Glutamatergic neuron (in vitro differentiated cells): ENCODE results near the gene HAUS2. TPM values are rescaled to one million over a fixed set of nuclear protein-coding genes. Genes with fewer than 3 reads are reported as not detected.

ENCODE experiments used
- DNase-seq: peaks from one replicate; pipeline ENCODE4 v3.0.0; 2022
- H3K27ac Mint-ChIP-seq: one replicate; pipeline ENCODE4 v1.8.0; 2020; ENCODE audit warnings: mild to moderate bottlenecking, mixed read lengths, inconsistent platforms; ENCODE audit not compliant: unreplicated experiment
- H3K27me3 Mint-ChIP-seq: one replicate; pipeline ENCODE4 v1.8.0; 2020; ENCODE audit warnings: mild to moderate bottlenecking, moderate library complexity, mixed read lengths, inconsistent platforms; ENCODE audit not compliant: unreplicated experiment
- H3K36me3 Mint-ChIP-seq: one replicate; pipeline ENCODE4 v1.8.0; 2020; ENCODE audit warnings: mild to moderate bottlenecking, mixed read lengths, inconsistent platforms; ENCODE audit not compliant: unreplicated experiment
- H3K4me1 Mint-ChIP-seq: one replicate; pipeline ENCODE4 v1.8.0; 2020; ENCODE audit warnings: mild to moderate bottlenecking, low read depth, mixed read lengths, inconsistent platforms; ENCODE audit not compliant: unreplicated experiment
- H3K4me3 Mint-ChIP-seq: one replicate; pipeline ENCODE4 v1.8.0; 2020; ENCODE audit warnings: mild to moderate bottlenecking, mixed read lengths, inconsistent platforms; ENCODE audit not compliant: unreplicated experiment
- H3K9me3 Mint-ChIP-seq: one replicate; pipeline ENCODE4 v1.8.0; 2020; ENCODE audit warnings: mild to moderate bottlenecking, moderate library complexity, mixed read lengths, inconsistent platforms; ENCODE audit not compliant: unreplicated experiment
- total RNA-seq: library from RNA; stranded (reverse); fragmentation: NEBNext Ultra II Directional; extraction: Animal tissue kit (Norgen Biotek cat#: 25700); gene quantifications from one replicate; pipeline ENCODE4 v1.2.1, GENCODE V29; 2021; ENCODE audit not compliant: unreplicated experiment
- TF ChIP-seq, protein P1 (sequence below): fragments of 200-600 bp; sonication (generic); IDR thresholded peaks from one replicate; pipeline ENCODE4 v1.5.0; 2021; ENCODE audit not compliant: partially characterized antibody, unreplicated experiment

The HAUS2 gene
- total RNA-seq, 1 donor from 2014 or later: 24.5 TPM

- no peak overlapping the region for H3K4me3 Mint-ChIP-seq
- H3K36me3 Mint-ChIP-seq: no peaks in the 10 kb centered on the region
- no peaks in the 10 kb centered on the region for H3K4me1 Mint-ChIP-seq
- H3K27ac Mint-ChIP-seq: no peak overlapping the region
- TF ChIP-seq, protein P1, sequence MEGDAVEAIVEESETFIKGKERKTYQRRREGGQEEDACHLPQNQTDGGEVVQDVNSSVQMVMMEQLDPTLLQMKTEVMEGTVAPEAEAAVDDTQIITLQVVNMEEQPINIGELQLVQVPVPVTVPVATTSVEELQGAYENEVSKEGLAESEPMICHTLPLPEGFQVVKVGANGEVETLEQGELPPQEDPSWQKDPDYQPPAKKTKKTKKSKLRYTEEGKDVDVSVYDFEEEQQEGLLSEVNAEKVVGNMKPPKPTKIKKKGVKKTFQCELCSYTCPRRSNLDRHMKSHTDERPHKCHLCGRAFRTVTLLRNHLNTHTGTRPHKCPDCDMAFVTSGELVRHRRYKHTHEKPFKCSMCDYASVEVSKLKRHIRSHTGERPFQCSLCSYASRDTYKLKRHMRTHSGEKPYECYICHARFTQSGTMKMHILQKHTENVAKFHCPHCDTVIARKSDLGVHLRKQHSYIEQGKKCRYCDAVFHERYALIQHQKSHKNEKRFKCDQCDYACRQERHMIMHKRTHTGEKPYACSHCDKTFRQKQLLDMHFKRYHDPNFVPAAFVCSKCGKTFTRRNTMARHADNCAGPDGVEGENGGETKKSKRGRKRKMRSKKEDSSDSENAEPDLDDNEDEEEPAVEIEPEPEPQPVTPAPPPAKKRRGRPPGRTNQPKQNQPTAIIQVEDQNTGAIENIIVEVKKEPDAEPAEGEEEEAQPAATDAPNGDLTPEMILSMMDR: no peak
- DNase-seq: no peak
- no peaks in the 10 kb centered on the region for H3K9me3 Mint-ChIP-seq
- no peaks in the 10 kb centered on the region for H3K27me3 Mint-ChIP-seq
Measured at GRCh38 chr15:42504631-42505030, 44.0 kb upstream of the HAUS2 start.

DNA sequence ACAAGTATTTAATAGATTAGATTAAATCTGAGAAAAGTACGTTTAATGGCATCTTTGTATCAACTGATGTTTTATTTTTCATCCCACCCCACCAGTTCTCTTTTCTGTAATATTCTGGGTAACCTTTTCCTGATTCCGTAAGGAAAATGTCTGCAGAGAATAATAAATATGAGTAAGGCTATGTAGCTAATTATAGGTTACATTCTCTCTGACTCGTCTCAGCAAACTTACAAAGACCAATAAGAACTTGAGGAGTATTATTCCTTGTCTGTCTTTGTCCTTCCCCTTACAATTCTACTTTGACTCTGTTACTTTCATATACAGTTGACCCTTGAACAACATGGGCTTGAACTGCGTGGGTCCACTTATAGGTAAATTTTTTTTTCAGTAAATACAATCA lies 41.1 kb upstream of the HAUS2 start:
- no peak for DNase-seq
- TF ChIP-seq, protein P1: no peak
- Mint-ChIP-seq H3K27me3 (no peaks in the 10 kb centered on the region), H3K27ac (no peak overlapping the region), H3K4me1 (no peaks in the 10 kb centered on the region), H3K4me3 (no peak overlapping the region), H3K36me3 (no peaks in the 10 kb centered on the region), H3K9me3 (no peaks in the 10 kb centered on the region)

DNA sequence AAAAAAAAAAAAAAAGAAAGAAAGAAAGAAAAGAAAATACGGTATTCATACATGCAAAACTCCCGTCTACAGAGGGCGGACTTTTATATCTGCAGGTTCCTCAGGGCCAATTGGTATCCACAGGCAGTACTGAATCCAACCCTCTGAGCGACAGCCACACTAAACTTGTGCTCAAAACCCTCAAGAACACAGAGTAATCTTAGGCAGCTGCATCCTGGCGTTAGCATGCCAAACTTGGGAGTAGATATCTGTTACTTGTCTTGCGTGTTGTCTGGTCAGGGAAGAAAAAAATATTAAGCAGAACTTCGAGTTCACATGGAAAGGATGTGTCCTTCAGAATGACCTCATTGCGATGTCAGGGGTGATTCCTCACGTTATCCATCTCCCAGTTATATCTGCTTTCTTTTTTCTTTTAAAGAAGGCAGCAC lies 40.4 kb upstream of the HAUS2 start:
- no peak overlapping the region for H3K4me3 Mint-ChIP-seq
- DNase-seq: no peak
- H3K27ac Mint-ChIP-seq: no peak overlapping the region
- no peaks in the 10 kb centered on the region for H3K27me3 Mint-ChIP-seq
- H3K36me3 Mint-ChIP-seq: no peaks in the 10 kb centered on the region
- H3K4me1 Mint-ChIP-seq: no peaks in the 10 kb centered on the region
- H3K9me3 Mint-ChIP-seq: no peaks in the 10 kb centered on the region
- TF ChIP-seq, protein P1: no peak

DNA sequence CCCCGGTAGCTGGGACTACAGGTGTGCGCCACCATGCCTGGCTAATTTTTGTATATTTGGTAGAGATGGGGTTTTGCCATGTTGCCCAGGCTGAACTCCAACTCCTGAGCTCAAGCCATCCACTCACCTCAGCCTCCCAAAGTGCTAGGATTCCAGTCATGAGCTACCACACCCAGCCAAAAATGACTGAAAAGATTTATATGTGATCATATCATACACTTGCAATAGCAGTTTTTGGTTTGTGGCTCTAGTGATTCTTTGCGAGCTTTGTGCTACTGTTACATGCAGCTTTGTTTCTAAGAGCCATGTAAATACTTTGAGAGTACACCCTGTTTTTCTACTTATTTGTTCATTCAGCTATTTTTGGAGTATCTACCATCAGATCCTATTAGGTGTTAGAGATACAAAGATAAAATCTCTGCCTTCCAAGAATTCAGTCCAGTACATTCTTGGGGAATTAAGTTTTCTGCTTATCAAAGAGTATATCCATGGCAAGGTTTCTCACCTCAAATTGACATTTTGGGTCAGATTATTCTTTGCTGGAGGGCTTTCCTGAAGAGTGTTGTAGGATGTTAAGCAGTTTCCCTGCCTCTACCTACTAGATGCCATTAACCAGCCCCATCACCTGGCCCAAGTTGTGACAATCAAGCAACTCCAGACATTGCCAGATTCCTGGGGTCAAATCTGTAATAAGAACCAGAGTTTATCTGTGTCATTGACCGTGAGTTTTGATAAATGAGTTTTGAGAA lies 38.2 kb upstream of the HAUS2 start:
- H3K4me1 Mint-ChIP-seq: no peaks in the 10 kb centered on the region
- no peaks in the 10 kb centered on the region for H3K9me3 Mint-ChIP-seq
- H3K27me3 Mint-ChIP-seq: no peaks in the 10 kb centered on the region
- TF ChIP-seq, protein P1: no peak
- no peaks in the 10 kb centered on the region for H3K36me3 Mint-ChIP-seq
- no peak for DNase-seq
- H3K27ac Mint-ChIP-seq: no peak overlapping the region
- H3K4me3 Mint-ChIP-seq: no peak overlapping the region

- Mint-ChIP-seq H3K4me1 (no peaks in the 10 kb centered on the region), H3K27me3 (no peaks in the 10 kb centered on the region), H3K27ac (no peak overlapping the region), H3K9me3 (no peaks in the 10 kb centered on the region), H3K36me3 (no peaks in the 10 kb centered on the region), H3K4me3 (no peak overlapping the region)
- DNase-seq: no peak
- TF ChIP-seq, protein P1: no peak
Measured at GRCh38 chr15:42511007-42511391, 37.6 kb upstream of the HAUS2 start.
